Naive thymus-derived CD4-positive, alpha-beta T cell (primary cell): ENCODE data around the gene RPS15. TPM values are rescaled to one million over a fixed set of nuclear protein-coding genes. Genes with fewer than 3 reads are reported as not detected.
A peak's percentile ranks its signal among the peaks of the same experiment; 100 is the strongest.

Experiments used
- ATAC-seq: fragments of 150-1000 bp; cut with Tn5 transposase; 2 replicates; pipeline ENCODE4 v1.10.0; 2021; ENCODE audit warnings: mild to moderate bottlenecking, moderate library complexity
- CTCF ChIA-PET: fragments of 350-600 bp; sonication (Branson Sonifier 250); formaldehyde crosslinking; loops from one replicate; lab custom pipeline; 2021; ENCODE audit warnings: antibody characterized with exemption; lab: Charles Lee
- POLR2A ChIA-PET: fragments of 350-600 bp; sonication (Branson Sonifier 250); formaldehyde crosslinking; loops from one replicate; lab custom pipeline; 2021; ENCODE audit warnings: antibody characterized with exemption, inconsistent platforms; lab: Charles Lee
- DNase-seq, 9 donors: peaks; one replicate each; pipeline versions ENCODE4 v3.0.0 to v3.0.0-alpha.2; 2020 to 2022; ENCODE audit warnings: mixed read lengths in 1 of 9
- H3K27ac ChIP-seq: one replicate; pipeline ENCODE4 v1.7.0; 2013; ENCODE audit warnings: mild to moderate bottlenecking, low read depth, low read length, moderate library complexity
- H3K27me3 ChIP-seq, 2 donors: one replicate each; pipeline ENCODE4 v1.7.0; 2013; ENCODE audit warnings: low read length in 2 of 2, mild to moderate bottlenecking in 2 of 2, moderate library complexity in 2 of 2; ENCODE audit not compliant: control insufficient read depth in 2 of 2, insufficient read depth in 2 of 2
- H3K36me3 ChIP-seq, 3 experiments: 1 replicate in 2 of 3; 2 replicates in 1 of 3; pipeline ENCODE4 v1.7.0; 2013; ENCODE audit warnings: low read length in 3 of 3, mild to moderate bottlenecking in 3 of 3, moderate library complexity in 1 of 3; ENCODE audit not compliant: insufficient read depth in 3 of 3, control insufficient read depth in 2 of 3
- H3K4me1 ChIP-seq, 2 donors: one replicate each; pipeline ENCODE4 v1.7.0; 2013; ENCODE audit warnings: low read length in 2 of 2, mild to moderate bottlenecking in 2 of 2, moderate library complexity in 1 of 2; ENCODE audit not compliant: control insufficient read depth in 2 of 2, insufficient read depth in 2 of 2
- H3K4me3 ChIP-seq: 2 replicates; pipeline ENCODE4 v1.7.0; 2013; ENCODE audit warnings: mild to moderate bottlenecking, low read length
- H3K9me3 ChIP-seq, 3 experiments: 1 replicate in 2 of 3; 2 replicates in 1 of 3; pipeline ENCODE4 v1.7.0; 2013; ENCODE audit warnings: low read length in 3 of 3; ENCODE audit not compliant: control insufficient read depth in 2 of 3
- H3K27ac Mint-ChIP-seq, 9 donors: one replicate each; pipeline ENCODE4 v1.8.0; 2020 to 2022; ENCODE audit warnings: mixed read lengths in 9 of 9, mild to moderate bottlenecking in 8 of 9, moderate library complexity in 5 of 9, inconsistent platforms in 2 of 9
- H3K27me3 Mint-ChIP-seq, 5 donors: one replicate each; pipeline ENCODE4 v1.8.0; 2021 to 2022; ENCODE audit warnings: mixed read lengths in 5 of 5, mild to moderate bottlenecking in 1 of 5
- H3K36me3 Mint-ChIP-seq, 5 donors: one replicate each; pipeline ENCODE4 v1.8.0; 2020 to 2022; ENCODE audit warnings: mixed read lengths in 5 of 5, mild to moderate bottlenecking in 3 of 5, inconsistent platforms in 1 of 5
- H3K4me1 Mint-ChIP-seq, 7 donors: one replicate each; pipeline ENCODE4 v1.8.0; 2020 to 2022; ENCODE audit warnings: mixed read lengths in 7 of 7, mild to moderate bottlenecking in 3 of 7, inconsistent platforms in 1 of 7
- H3K4me3 Mint-ChIP-seq, 10 donors: one replicate each; pipeline ENCODE4 v1.8.0; 2020 to 2022; ENCODE audit warnings: mild to moderate bottlenecking in 10 of 10, mixed read lengths in 10 of 10, moderate library complexity in 6 of 10, inconsistent platforms in 2 of 10
- H3K9me3 Mint-ChIP-seq, 11 donors: one replicate each; pipeline ENCODE4 v1.8.0; 2020 to 2022; ENCODE audit warnings: mixed read lengths in 11 of 11, mild to moderate bottlenecking in 4 of 11, inconsistent platforms in 1 of 11, moderate library complexity in 1 of 11
- intact Hi-C, 2 donors: fragments of 100-400 bp; cut with micrococcal nuclease; formaldehyde crosslinking; loops; one replicate each; pipeline ENCODE4 v1.15.1; 2023
- polyA plus RNA-seq, 2 donors: library from polyadenylated mRNA; unstranded; fragments of 300-500 nt; fragmentation: Illumina TruSeq; gene quantifications; one replicate each; pipeline ENCODE4 v1.2.3, GENCODE V29; 2021
- total RNA-seq, 6 experiments: library from RNA in 5 of 6; stranded (reverse) in 5 of 6; gene quantifications; 1 replicate in 5 of 6; 2 replicates in 1 of 6; pipeline ENCODE4 v1.2.3 and lab custom pipeline; 2021 to 2026

Gene RPS15
- total and polyA plus RNA-seq, 7 experiments from 2014 or later, result 1,300 to 3,761 (median 2,017) TPM

- H3K27me3 ChIP-seq, result peaks cover 0 to 6% of the 10 kb centered on the region in 2 donors
Measured at GRCh38 chr19:1466461-1467214, 28.4 kb downstream of the RPS15 start.

DNA sequence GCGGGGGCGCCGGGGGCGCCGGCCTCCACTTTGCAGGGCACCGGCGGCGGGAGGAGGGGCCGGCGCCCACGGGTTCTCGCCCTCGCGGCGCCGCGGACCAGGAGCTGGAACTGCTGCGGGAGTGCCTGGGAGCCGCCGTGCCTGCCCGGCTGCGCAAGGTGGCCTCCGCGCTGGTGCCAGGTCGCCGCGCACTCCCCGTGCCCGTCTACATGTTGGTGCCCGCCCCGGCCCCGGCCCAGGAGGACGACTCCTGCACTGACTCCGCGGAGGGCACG lies 29.0 kb downstream of the RPS15 start:
- peak overlapping the region in 1 of 10 donors; percentile 16 for H3K4me3 Mint-ChIP-seq
- peaks cover 0 to 10% (median 0%) of the 10 kb centered on the region in 5 donors for H3K27me3 Mint-ChIP-seq
- Histone ChIP-seq H3K4me3 (no peak overlapping the region), H3K27ac (no peak overlapping the region), H3K9me3 (no peaks in the 10 kb centered on the region), H3K4me1 (peaks cover 19 to 30% of the 10 kb centered on the region in 2 donors), H3K36me3 (no peaks in the 10 kb centered on the region), H3K27me3 (peaks cover 0 to 6% of the 10 kb centered on the region in 2 donors)
- H3K27ac Mint-ChIP-seq, result no peak overlapping the region
- H3K9me3 Mint-ChIP-seq, result no peaks in the 10 kb centered on the region
- intact Hi-C loops, result loop anchor here in 1 of 2 donors (5.0 kb wide), 1 partner anchor 290 kb away; no protein-coding TSS in a partner anchor
- ATAC-seq (no peak), DNase-seq (no peak)
- H3K36me3 Mint-ChIP-seq, result no peaks in the 10 kb centered on the region
- ChIA-PET POLR2A (interaction anchor here (1.4 kb wide), 1 partner anchor 16 kb away, joined by 4 read pairs; no protein-coding TSS in a partner anchor), CTCF (no interaction called here)
- peaks cover 0 to 11% (median 5%) of the 10 kb centered on the region in 7 donors for H3K4me1 Mint-ChIP-seq

More at GRCh38 chr19:1466461-1467214, 28.4 kb downstream of the RPS15 start:
- Mint-ChIP-seq H3K36me3 (no peaks in the 10 kb centered on the region), H3K4me1 (peaks cover 0 to 9% (median 5%) of the 10 kb centered on the region in 7 donors), H3K27me3 (peaks cover 0 to 6% (median 0%) of the 10 kb centered on the region in 5 donors), H3K9me3 (no peaks in the 10 kb centered on the region), H3K4me3 (peak overlapping the region in 2 of 10 donors; percentile 20 to 58), H3K27ac (no peak overlapping the region)
- DNase-seq (no peak), ATAC-seq (no peak)
- H3K27ac ChIP-seq, result no peak overlapping the region
- no peaks in the 10 kb centered on the region for H3K9me3 ChIP-seq
- no peaks in the 10 kb centered on the region for H3K36me3 ChIP-seq
- H3K4me1 ChIP-seq, result peaks cover 16 to 27% of the 10 kb centered on the region in 2 donors
- H3K4me3 ChIP-seq, result no peak overlapping the region
- ChIA-PET CTCF (interaction anchor here (1.9 kb wide), 1 partner anchor 21 kb away, joined by 4 read pairs; no protein-coding TSS in a partner anchor), POLR2A (interaction anchor here (0.7 to 1.4 kb wide), 4 partner anchors 9 to 198 kb away, joined by 3 to 5 read pairs (median 4); partner anchors contain the start of gene CIRBP)
- intact Hi-C loops, result loop anchor here in 1 of 2 donors (5.0 kb wide), 1 partner anchor 291 kb away; no protein-coding TSS in a partner anchor

DNA sequence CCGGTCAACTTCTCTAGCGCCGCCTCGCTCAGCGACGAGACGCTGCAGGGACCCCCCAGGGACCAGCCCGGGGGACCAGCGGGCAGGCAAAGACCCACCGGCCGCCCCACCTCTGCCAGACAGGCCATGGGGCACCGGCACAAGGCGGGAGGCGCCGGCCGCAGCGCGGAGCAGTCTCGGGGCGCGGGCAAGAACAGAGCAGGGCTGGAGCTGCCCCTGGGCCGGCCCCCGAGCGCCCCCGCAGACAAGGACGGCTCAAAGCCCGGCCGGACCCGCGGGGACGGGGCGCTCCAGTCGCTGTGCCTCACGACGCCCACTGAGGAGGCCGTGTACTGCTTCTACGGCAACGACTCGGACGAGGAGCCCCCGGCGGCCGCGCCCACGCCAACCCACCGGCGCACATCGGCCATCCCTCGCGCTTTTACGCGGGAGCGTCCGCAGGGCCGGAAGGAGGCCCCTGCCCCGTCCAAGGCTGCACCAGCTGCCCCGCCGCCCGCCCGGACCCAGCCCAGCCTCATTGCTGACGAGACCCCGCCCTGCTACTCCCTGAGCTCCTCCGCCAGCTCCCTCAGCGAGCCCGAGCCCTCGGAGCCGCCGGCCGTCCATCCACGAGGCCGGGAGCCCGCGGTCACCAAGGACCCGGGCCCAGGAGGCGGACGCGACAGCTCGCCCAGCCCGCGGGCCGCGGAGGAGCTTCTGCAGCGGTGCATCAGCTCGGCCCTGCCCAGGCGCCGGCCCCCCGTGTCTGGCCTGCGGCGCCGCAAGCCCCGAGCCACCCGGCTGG lies 29.5 kb downstream of the RPS15 start:
- Mint-ChIP-seq H3K27me3 (peaks cover 0 to 11% (median 0%) of the 10 kb centered on the region in 5 donors), H3K4me3 (peak overlapping the region in 2 of 10 donors; percentile 48 to 78), H3K9me3 (no peaks in the 10 kb centered on the region), H3K4me1 (peaks cover 0 to 11% (median 5%) of the 10 kb centered on the region in 7 donors), H3K27ac (no peak overlapping the region), H3K36me3 (no peaks in the 10 kb centered on the region)
- intact Hi-C loops, result loop anchor here in 1 of 2 donors (5.0 kb wide), 1 partner anchor 290 kb away; no protein-coding TSS in a partner anchor
- no peaks in the 10 kb centered on the region for H3K9me3 ChIP-seq
- DNase-seq (no peak), ATAC-seq (no peak)
- no peaks in the 10 kb centered on the region for H3K36me3 ChIP-seq
- H3K27me3 ChIP-seq, result peaks cover 0 to 6% of the 10 kb centered on the region in 2 donors
- no peak overlapping the region for H3K27ac ChIP-seq
- no peak overlapping the region for H3K4me3 ChIP-seq
- ChIA-PET CTCF (no interaction called here), POLR2A (interaction anchor here (0.6 kb wide), 1 partner anchor 199 kb away, joined by 3 read pairs; the partner anchor contains the start of gene CIRBP)
- peaks cover 19 to 30% of the 10 kb centered on the region in 2 donors for H3K4me1 ChIP-seq

DNA sequence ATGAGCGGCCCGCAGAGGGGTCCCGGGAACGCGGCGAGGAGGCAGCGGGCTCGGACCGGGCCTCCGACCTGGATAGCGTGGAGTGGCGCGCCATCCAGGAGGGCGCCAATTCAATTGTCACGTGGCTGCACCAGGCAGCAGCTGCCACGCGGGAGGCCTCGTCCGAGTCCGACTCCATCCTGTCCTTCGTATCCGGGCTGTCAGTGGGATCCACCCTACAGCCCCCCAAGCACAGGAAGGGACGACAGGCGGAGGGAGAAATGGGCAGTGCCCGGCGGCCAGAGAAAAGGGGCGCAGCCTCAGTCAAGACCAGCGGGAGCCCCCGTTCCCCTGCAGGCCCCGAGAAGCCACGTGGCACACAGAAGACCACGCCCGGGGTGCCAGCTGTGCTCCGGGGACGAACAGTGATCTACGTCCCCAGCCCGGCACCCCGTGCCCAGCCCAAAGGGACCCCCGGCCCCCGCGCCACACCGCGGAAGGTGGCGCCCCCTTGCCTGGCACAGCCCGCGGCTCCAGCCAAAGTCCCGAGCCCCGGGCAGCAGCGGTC lies 30.2 kb downstream of the RPS15 start:
- intact Hi-C loops, result loop anchor here in 1 of 2 donors (5.0 kb wide), 1 partner anchor 289 kb away; no protein-coding TSS in a partner anchor
- Histone ChIP-seq H3K4me1 (peaks cover 19 to 30% of the 10 kb centered on the region in 2 donors), H3K27me3 (peaks cover 0 to 6% of the 10 kb centered on the region in 2 donors), H3K4me3 (no peak overlapping the region), H3K27ac (no peak overlapping the region), H3K9me3 (no peaks in the 10 kb centered on the region), H3K36me3 (no peaks in the 10 kb centered on the region)
- ChIA-PET POLR2A (interaction anchor here (1.2 kb wide), 1 partner anchor 10 kb away, joined by 3 read pairs; no protein-coding TSS in a partner anchor), CTCF (no interaction called here)
- ATAC-seq, result no peak
- no peak for DNase-seq
- H3K36me3 Mint-ChIP-seq, result no peaks in the 10 kb centered on the region
- H3K4me3 Mint-ChIP-seq, result peak overlapping the region in 8 of 10 donors; percentile 23 to 78 (median 49)
- no peaks in the 10 kb centered on the region for H3K9me3 Mint-ChIP-seq
- H3K27me3 Mint-ChIP-seq, result peaks cover 0 to 16% (median 0%) of the 10 kb centered on the region in 5 donors
- H3K27ac Mint-ChIP-seq, result no peak overlapping the region
- peaks cover 0 to 14% (median 11%) of the 10 kb centered on the region in 7 donors for H3K4me1 Mint-ChIP-seq

DNA sequence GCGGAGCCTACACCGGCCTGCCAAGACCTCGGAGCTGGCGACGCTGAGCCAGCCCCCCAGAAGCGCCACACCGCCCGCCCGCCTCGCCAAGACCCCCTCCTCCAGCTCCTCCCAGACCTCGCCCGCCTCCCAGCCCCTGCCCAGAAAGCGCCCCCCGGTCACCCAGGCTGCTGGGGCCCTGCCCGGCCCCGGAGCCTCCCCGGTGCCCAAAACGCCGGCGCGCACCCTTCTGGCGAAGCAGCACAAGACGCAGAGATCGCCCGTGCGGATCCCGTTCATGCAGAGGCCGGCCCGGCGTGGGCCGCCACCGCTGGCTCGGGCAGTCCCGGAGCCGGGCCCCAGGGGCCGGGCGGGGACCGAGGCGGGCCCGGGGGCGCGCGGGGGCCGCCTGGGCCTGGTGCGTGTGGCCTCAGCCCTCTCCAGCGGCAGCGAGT lies 30.6 kb downstream of the RPS15 start:
- ChIA-PET CTCF (no interaction called here), POLR2A (interaction anchor here (0.9 to 1.2 kb wide), 2 partner anchors 8 to 9 kb away, joined by 3 read pairs; no protein-coding TSS in a partner anchor)
- no peaks in the 10 kb centered on the region for H3K9me3 Mint-ChIP-seq
- peak in 1 of 9 donors; percentile 56 for DNase-seq
- peak overlapping the region in 7 of 10 donors; percentile 33 to 78 (median 48) for H3K4me3 Mint-ChIP-seq
- H3K36me3 Mint-ChIP-seq, result no peaks in the 10 kb centered on the region
- peaks cover 0 to 16% (median 0%) of the 10 kb centered on the region in 5 donors for H3K27me3 Mint-ChIP-seq
- H3K27ac Mint-ChIP-seq, result peak overlapping the region in 1 of 9 donors; percentile 9
- Histone ChIP-seq H3K4me1 (peaks cover 19 to 30% of the 10 kb centered on the region in 2 donors), H3K27ac (no peak overlapping the region), H3K9me3 (no peaks in the 10 kb centered on the region), H3K4me3 (no peak overlapping the region), H3K36me3 (no peaks in the 10 kb centered on the region), H3K27me3 (peaks cover 0 to 6% of the 10 kb centered on the region in 2 donors)
- intact Hi-C loops, result loop anchor here in 1 of 2 donors (5.0 kb wide), 1 partner anchor 288 kb away; no protein-coding TSS in a partner anchor
- peak; percentile 7 for ATAC-seq
- peaks cover 0 to 14% (median 12%) of the 10 kb centered on the region in 7 donors for H3K4me1 Mint-ChIP-seq
